Measurements from ENCODE around the gene RPTOR.

Gene RPTOR

GRCh38 chr17:81013642-81014041 lies 469.0 kb downstream of the RPTOR start:
- DNase-seq, result no peak

GRCh38 chr17:81015136-81015535 lies 470.5 kb downstream of the RPTOR start:
- no peak for DNase-seq
